HepG2 (cell line): Measurements from ENCODE around the gene TMEM19. TPM values are rescaled to one million over a fixed set of nuclear protein-coding genes. Genes with fewer than 3 reads are reported as not detected.

Source experiments
- HNF4A ChIP-seq: sonication (generic); formaldehyde crosslinking; IDR thresholded peaks from 2 replicates; pipeline ENCODE4 v1.4.0; 2020; ENCODE audit warnings: missing genetic modification reagents
- HNRNPLL ChIP-seq: fragments of 200-400 bp; formaldehyde crosslinking; IDR thresholded peaks from 2 replicates; pipeline ENCODE4 v1.6.1; 2017; ENCODE audit warnings: mild to moderate bottlenecking, low read depth, low read length; ENCODE audit not compliant: poor library complexity, severe bottlenecking
- NFAT5 ChIP-seq: sonication (generic); formaldehyde crosslinking; IDR thresholded peaks from 2 replicates; pipeline ENCODE4 v1.4.0; 2020; ENCODE audit warnings: missing genetic modification reagents
- NFE2L2 ChIP-seq: fragments of 150-350 bp; IDR thresholded peaks from 2 replicates; pipeline ENCODE4 v1.6.1; 2014; ENCODE audit warnings: low read length
- SALL2 ChIP-seq: sonication (generic); formaldehyde crosslinking; IDR thresholded peaks from 2 replicates; pipeline ENCODE4 v1.8.1; 2023; ENCODE audit warnings: mild to moderate bottlenecking, missing genetic modification reagents, inconsistent platforms
- ZFP37 ChIP-seq: sonication (generic); formaldehyde crosslinking; IDR thresholded peaks from 2 replicates; pipeline ENCODE4 v1.4.0; 2020; ENCODE audit warnings: missing genetic modification reagents, borderline replicate concordance
- ZMAT5 ChIP-seq: sonication (generic); formaldehyde crosslinking; IDR thresholded peaks from 2 replicates; pipeline ENCODE4 v1.5.0; 2020; ENCODE audit warnings: mild to moderate bottlenecking, low read depth, missing genetic modification reagents, borderline replicate concordance
- ZNF263 ChIP-seq: sonication (generic); formaldehyde crosslinking; IDR thresholded peaks from 2 replicates; pipeline ENCODE4 v1.4.0; 2020; ENCODE audit warnings: missing genetic modification reagents
- ZNF567 ChIP-seq: sonication (generic); formaldehyde crosslinking; IDR thresholded peaks from 2 replicates; pipeline ENCODE4 v1.8.1; 2023; ENCODE audit warnings: mild to moderate bottlenecking, missing genetic modification reagents, borderline replicate concordance
- ZNF660 ChIP-seq: sonication (generic); formaldehyde crosslinking; IDR thresholded peaks from 2 replicates; pipeline ENCODE4 v1.5.1; 2020; ENCODE audit warnings: mild to moderate bottlenecking, low read depth, missing genetic modification reagents, borderline replicate concordance
- polyA plus RNA-seq, 8 experiments: library from polyadenylated mRNA; depleted of rRNA in 3 of 8; stranded (reverse) in 7 of 8; unstranded in 1 of 8; fragments of >200 nt; fragmentation: Illumina TruSeq in 4 of 8; extraction: Trizol in 4 of 8; gene quantifications; 2 replicates each; pipeline versions ENCODE4 v1.2.1 to v1.2.3, GENCODE V29; 2011 to 2016; ENCODE audit warnings: low read depth in 4 of 8, missing spikeins in 1 of 8, mixed read lengths in 1 of 8; ENCODE audit not compliant: insufficient read depth in 1 of 8
- total RNA-seq, 5 experiments: library from RNA; depleted of rRNA; stranded (reverse); fragments of >200 nt; fragmentation: Illumina TruSeq; extraction: Trizol; gene quantifications; 2 replicates each; pipeline ENCODE4 v1.2.3, GENCODE V29; 2016; ENCODE audit warnings: low read depth in 1 of 5
- TF ChIP-seq, protein P1 (sequence below): IDR thresholded peaks from 2 replicates; pipeline ENCODE4 v1.6.1; 2016
- TF ChIP-seq, protein P2 (sequence below): sonication (generic); formaldehyde crosslinking; IDR thresholded peaks from 2 replicates; pipeline ENCODE4 v1.8.0; 2022; ENCODE audit warnings: mild to moderate bottlenecking, missing genetic modification reagents; ENCODE audit not compliant: insufficient replicate concordance
- TF ChIP-seq, protein P3 (sequence below): sonication (generic); formaldehyde crosslinking; IDR thresholded peaks from one replicate; pipeline ENCODE4 v1.5.1; 2020; ENCODE audit warnings: mild to moderate bottlenecking, missing genetic modification reagents; ENCODE audit errors: not compliant biosample characterization

Gene TMEM19
- total and polyA plus RNA-seq, 2 of the 13 experiments (the other 11 are each of a cell fraction or from before 2014, with no cell fraction given) = 16.9 to 22.5 TPM

DNA sequence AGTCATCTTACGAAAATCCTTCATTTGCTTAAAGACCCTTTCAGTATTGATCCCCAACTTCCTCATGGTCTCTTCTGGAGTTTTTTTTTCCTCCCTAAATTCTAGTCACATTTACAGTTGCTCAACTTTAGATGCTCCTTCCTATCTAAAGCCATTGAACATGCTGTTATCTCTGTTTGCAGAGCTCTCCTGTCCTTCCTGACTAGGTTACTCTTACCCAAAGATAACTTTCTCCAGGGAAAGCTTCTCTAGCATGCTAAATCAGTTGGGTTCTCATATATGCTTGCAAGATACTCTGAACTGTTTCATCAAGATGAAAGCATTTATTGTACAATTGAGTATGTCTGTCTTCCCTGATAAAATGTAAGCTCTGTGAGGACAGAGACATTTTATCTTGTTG lies 67.0 kb downstream of the TMEM19 start (continued):
- no peak for TF ChIP-seq NFAT5
- TF ChIP-seq, protein P1, sequence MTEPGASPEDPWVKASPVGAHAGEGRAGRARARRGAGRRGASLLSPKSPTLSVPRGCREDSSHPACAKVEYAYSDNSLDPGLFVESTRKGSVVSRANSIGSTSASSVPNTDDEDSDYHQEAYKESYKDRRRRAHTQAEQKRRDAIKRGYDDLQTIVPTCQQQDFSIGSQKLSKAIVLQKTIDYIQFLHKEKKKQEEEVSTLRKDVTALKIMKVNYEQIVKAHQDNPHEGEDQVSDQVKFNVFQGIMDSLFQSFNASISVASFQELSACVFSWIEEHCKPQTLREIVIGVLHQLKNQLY (CRISPR knock-in tag) = no peak
- no peak for TF ChIP-seq ZNF660 (CRISPR knock-in tag)
- TF ChIP-seq ZFP37 (CRISPR knock-in tag) = no peak
- TF ChIP-seq ZNF567 (CRISPR knock-in tag) = no peak
- no peak for TF ChIP-seq NFE2L2
- TF ChIP-seq ZNF263 (CRISPR knock-in tag) = no peak
- TF ChIP-seq SALL2 = no peak
- TF ChIP-seq, protein P2, sequence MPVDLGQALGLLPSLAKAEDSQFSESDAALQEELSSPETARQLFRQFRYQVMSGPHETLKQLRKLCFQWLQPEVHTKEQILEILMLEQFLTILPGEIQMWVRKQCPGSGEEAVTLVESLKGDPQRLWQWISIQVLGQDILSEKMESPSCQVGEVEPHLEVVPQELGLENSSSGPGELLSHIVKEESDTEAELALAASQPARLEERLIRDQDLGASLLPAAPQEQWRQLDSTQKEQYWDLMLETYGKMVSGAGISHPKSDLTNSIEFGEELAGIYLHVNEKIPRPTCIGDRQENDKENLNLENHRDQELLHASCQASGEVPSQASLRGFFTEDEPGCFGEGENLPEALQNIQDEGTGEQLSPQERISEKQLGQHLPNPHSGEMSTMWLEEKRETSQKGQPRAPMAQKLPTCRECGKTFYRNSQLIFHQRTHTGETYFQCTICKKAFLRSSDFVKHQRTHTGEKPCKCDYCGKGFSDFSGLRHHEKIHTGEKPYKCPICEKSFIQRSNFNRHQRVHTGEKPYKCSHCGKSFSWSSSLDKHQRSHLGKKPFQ (CRISPR knock-in tag) = no peak
- no peak for TF ChIP-seq ZMAT5 (CRISPR knock-in tag)
- TF ChIP-seq HNF4A (CRISPR knock-in tag) = no peak
- TF ChIP-seq, protein P3, sequence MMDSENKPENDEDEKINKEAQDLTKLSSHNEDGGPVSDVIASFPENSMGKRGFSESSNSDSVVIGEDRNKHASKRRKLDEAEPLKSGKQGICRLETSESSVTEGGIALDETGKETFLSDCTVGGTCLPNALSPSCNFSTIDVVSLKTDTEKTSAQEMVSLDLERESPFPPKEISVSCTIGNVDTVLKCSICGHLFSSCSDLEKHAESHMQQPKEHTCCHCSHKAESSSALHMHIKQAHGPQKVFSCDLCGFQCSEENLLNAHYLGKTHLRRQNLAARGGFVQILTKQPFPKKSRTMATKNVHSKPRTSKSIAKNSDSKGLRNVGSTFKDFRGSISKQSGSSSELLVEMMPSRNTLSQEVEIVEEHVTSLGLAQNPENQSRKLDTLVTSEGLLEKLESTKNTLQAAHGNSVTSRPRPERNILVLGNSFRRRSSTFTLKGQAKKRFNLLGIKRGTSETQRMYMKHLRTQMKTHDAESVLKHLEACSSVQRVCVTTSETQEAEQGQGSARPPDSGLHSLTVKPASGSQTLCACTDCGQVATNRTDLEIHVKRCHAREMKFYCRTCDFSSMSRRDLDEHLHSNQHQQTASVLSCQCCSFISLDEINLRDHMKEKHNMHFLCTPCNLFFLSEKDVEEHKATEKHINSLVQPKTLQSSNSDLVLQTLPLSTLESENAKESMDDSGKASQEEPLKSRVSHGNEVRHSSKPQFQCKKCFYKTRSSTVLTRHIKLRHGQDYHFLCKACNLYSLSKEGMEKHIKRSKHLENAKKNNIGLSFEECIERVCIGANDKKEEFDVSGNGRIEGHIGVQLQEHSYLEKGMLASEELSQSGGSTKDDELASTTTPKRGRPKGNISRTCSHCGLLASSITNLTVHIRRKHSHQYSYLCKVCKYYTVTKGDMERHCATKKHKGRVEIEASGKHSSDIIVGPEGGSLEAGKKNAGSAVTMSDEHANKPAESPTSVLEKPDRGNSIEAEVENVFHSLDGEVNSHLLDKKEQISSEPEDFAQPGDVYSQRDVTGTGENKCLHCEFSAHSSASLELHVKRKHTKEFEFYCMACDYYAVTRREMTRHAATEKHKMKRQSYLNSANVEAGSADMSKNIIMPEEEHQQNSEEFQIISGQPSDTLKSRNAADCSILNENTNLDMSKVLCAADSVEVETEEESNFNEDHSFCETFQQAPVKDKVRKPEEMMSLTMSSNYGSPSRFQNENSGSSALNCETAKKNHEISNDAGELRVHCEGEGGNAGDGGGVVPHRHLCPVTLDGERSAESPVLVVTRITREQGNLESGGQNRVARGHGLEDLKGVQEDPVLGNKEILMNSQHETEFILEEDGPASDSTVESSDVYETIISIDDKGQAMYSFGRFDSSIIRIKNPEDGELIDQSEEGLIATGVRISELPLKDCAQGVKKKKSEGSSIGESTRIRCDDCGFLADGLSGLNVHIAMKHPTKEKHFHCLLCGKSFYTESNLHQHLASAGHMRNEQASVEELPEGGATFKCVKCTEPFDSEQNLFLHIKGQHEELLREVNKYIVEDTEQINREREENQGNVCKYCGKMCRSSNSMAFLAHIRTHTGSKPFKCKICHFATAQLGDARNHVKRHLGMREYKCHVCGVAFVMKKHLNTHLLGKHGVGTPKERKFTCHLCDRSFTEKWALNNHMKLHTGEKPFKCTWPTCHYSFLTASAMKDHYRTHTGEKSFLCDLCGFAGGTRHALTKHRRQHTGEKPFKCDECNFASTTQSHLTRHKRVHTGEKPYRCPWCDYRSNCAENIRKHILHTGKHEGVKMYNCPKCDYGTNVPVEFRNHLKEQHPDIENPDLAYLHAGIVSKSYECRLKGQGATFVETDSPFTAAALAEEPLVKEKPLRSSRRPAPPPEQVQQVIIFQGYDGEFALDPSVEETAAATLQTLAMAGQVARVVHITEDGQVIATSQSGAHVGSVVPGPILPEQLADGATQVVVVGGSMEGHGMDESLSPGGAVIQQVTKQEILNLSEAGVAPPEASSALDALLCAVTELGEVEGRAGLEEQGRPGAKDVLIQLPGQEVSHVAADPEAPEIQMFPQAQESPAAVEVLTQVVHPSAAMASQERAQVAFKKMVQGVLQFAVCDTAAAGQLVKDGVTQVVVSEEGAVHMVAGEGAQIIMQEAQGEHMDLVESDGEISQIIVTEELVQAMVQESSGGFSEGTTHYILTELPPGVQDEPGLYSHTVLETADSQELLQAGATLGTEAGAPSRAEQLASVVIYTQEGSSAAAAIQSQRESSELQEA (CRISPR knock-in tag) = no peak
- TF ChIP-seq HNRNPLL = no peak
